GM19351 (cell line): ENCODE data around the gene SHC1.

Experiments used
- ATAC-seq: cut with Tn5 transposase; IDR thresholded peaks from one replicate; pipeline ENCODE4 v1.9.1; 2021; ENCODE audit warnings: mild to moderate bottlenecking, moderate library complexity; ENCODE audit not compliant: unreplicated experiment

The SHC1 gene

GRCh38 chr1:154974808-154975408 lies 4.4 kb upstream of the SHC1 start:
- ATAC-seq, result peak; percentile 47

GRCh38 chr1:154974102-154974807 lies 3.7 kb upstream of the SHC1 start, which contains the start of gene CKS1B:
Gene CKS1B, plus strand, starts transcription at chr1:154974681. Its CDS starts 65 bp downstream, at chr1:154974746.
- peak; percentile 70 for ATAC-seq

GRCh38 chr1:154973344-154974101 lies 3.0 kb upstream of the SHC1 start:
- no peak for ATAC-seq

- ATAC-seq, result no peak
Observed at GRCh38 chr1:154972517-154973343, 2.2 kb upstream of the SHC1 start.

- ATAC-seq, result no peak
Observed at GRCh38 chr1:154972213-154972516, 1.6 kb upstream of the SHC1 start.

GRCh38 chr1:154971341-154971998 lies 923 bp upstream of the SHC1 start:
- no peak for ATAC-seq

GRCh38 chr1:154969860-154970452 lies 591 bp downstream of the SHC1 start:
- no peak for ATAC-seq

GRCh38 chr1:154969246-154969645 lies 1.3 kb downstream of the SHC1 start:
- ATAC-seq, result no peak

GRCh38 chr1:154968731-154969130 lies 1.8 kb downstream of the SHC1 start:
- ATAC-seq, result no peak

- ATAC-seq, result no peak
Observed at GRCh38 chr1:154967331-154967950, 3.1 kb downstream of the SHC1 start.

GRCh38 chr1:154966111-154966510 lies 4.4 kb downstream of the SHC1 start:
- no peak for ATAC-seq

- no peak for ATAC-seq
Observed at GRCh38 chr1:154964359-154964758, 6.2 kb downstream of the SHC1 start.

GRCh38 chr1:154963643-154964042 lies 6.9 kb downstream of the SHC1 start:
- ATAC-seq, result no peak

GRCh38 chr1:154962795-154963330 lies 7.7 kb downstream of the SHC1 start:
- no peak for ATAC-seq

- no peak for ATAC-seq
Observed at GRCh38 chr1:154962156-154962749, 8.3 kb downstream of the SHC1 start.

- ATAC-seq, result peak; percentile 80
Observed at GRCh38 chr1:154961207-154962155, 9.1 kb downstream of the SHC1 start, which contains the start of gene PYGO2. Gene PYGO2, minus strand, starts transcription at chr1:154961782. Its CDS starts 206 bp downstream, at chr1:154961576.

- no peak for ATAC-seq
Observed at GRCh38 chr1:154960446-154961136, 10.0 kb downstream of the SHC1 start.
